ENCODE measurements around the gene SLC35G6. TPM values are rescaled to one million over a fixed set of nuclear protein-coding genes. Genes with fewer than 3 reads are reported as not detected.

SLC35G6 gene
- total RNA-seq, 1 donor, result not detected

- TF ChIP-seq CTCF (IDR thresholded peaks at IDR 0.05; ENCODE audit: insufficient read depth, low read depth, low read length), result no peak
- no peak overlapping the region for H3K4me3 ChIP-seq (ENCODE audit: low read depth, low read length)
- no peak for DNase-seq (ENCODE audit: low read depth)
These were observed 16.0 kb downstream of the SLC35G6 start for GRCh38 chr17:7497228-7497627.

- H3K4me3 ChIP-seq (ENCODE audit: low read depth, low read length), result no peak overlapping the region
- no peak for TF ChIP-seq CTCF (IDR thresholded peaks at IDR 0.05; ENCODE audit: insufficient read depth, low read depth, low read length)
- no peak for DNase-seq (ENCODE audit: low read depth)
These were observed 16.4 kb downstream of the SLC35G6 start for GRCh38 chr17:7497636-7498035.

GRCh38 chr17:7499161-7499560, 17.9 kb downstream of the SLC35G6 start:
- no peak overlapping the region for H3K4me3 ChIP-seq (ENCODE audit: low read depth, low read length)
- no peak for TF ChIP-seq CTCF (IDR thresholded peaks at IDR 0.05; ENCODE audit: insufficient read depth, low read depth, low read length)
- DNase-seq (ENCODE audit: low read depth), result no peak

GRCh38 chr17:7501729-7502128, 20.5 kb downstream of the SLC35G6 start:
- no peak overlapping the region for H3K4me3 ChIP-seq (ENCODE audit: low read depth, low read length)
- DNase-seq (ENCODE audit: low read depth), result no peak
- no peak for TF ChIP-seq CTCF (IDR thresholded peaks at IDR 0.05; ENCODE audit: insufficient read depth, low read depth, low read length)

- no peak overlapping the region for H3K4me3 ChIP-seq (ENCODE audit: low read depth, low read length)
- no peak for DNase-seq (ENCODE audit: low read depth)
- no peak for TF ChIP-seq CTCF (IDR thresholded peaks at IDR 0.05; ENCODE audit: insufficient read depth, low read depth, low read length)
These were observed 21.1 kb downstream of the SLC35G6 start for GRCh38 chr17:7502171-7502847.

- TF ChIP-seq CTCF (IDR thresholded peaks at IDR 0.05; ENCODE audit: insufficient read depth, low read depth, low read length), result peak; percentile 43
- no peak for DNase-seq (ENCODE audit: low read depth)
- H3K4me3 ChIP-seq (ENCODE audit: low read depth, low read length), result no peak overlapping the region
These were observed 21.7 kb downstream of the SLC35G6 start for GRCh38 chr17:7502987-7503386.

GRCh38 chr17:7503521-7503920, 22.3 kb downstream of the SLC35G6 start:
- TF ChIP-seq CTCF (IDR thresholded peaks at IDR 0.05; ENCODE audit: insufficient read depth, low read depth, low read length), result no peak
- no peak overlapping the region for H3K4me3 ChIP-seq (ENCODE audit: low read depth, low read length)
- no peak for DNase-seq (ENCODE audit: low read depth)
